Ovary (tissue), 3 donors: ENCODE measurements around the gene MCAM.

Experiments
- CTCF ChIP-seq, 3 donors: fragments of 450-650 bp in 2 of 3; fragments of 200-600 bp in 1 of 3; IDR thresholded peaks; one replicate each; pipeline versions ENCODE4 v1.5.1 to v1.8.0; 2016 to 2022; ENCODE audit warnings: antibody characterized with exemption in 3 of 3, mild to moderate bottlenecking in 1 of 3
- EP300 ChIP-seq: sonication (generic); formaldehyde crosslinking; IDR thresholded peaks from one replicate; pipeline ENCODE4 v1.6.1; 2017; ENCODE audit warnings: antibody characterized with exemption
- POLR2A ChIP-seq: fragments of 450-650 bp; IDR thresholded peaks from one replicate; pipeline ENCODE4 v1.6.1; 2017; ENCODE audit warnings: antibody characterized with exemption, mild to moderate bottlenecking, moderate library complexity
- donor health status: DM: no; HTN: no; CAD: no.

- TF ChIP-seq CTCF (IDR thresholded peaks at IDR 0.05) (no peak), POLR2A (no peak), EP300 (no peak)
Measured at GRCh38 chr11:119338965-119339588, 22.1 kb upstream of the MCAM start.
